ENCODE data around the gene TTLL9.

Gene TTLL9

GRCh38 chr20:31837896-31838397, 32.5 kb upstream of the TTLL9 start:
- no peak for DNase-seq

GRCh38 chr20:31838646-31839292, 31.7 kb upstream of the TTLL9 start:
- no peak for DNase-seq

DNA sequence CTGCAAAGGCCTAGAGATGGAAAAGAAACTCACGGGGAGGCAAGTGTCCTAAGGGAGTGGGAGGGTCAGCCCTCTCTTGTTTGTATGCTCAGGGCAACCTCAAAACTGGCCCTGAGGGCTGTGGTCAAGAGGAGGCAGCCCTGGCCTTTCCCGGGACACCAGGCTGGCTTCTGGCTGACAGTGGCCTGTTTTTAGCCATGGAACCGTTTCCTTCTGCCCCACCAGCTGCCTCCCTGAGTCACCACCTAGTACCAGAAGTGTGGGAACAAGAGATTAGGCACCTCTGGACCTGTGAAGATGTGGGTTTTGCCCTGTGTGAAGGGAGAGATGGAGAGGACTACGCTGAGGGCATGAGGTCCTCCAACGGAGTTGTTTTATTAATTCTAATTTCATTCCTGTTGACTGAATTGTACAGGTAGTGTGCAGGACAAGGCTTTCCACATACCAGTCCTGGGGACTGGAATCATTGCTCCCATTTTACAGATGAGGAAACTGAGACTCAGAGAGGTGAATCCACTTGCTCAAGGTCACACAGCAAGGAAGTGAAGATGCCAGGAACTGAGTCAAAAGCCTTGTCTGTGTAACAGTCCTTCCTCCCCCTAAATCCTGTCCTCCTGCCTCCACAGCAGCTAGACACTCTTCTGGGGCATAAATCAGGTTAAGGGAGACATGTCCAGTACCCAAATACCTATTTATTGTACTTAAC, 30.5 kb upstream of the TTLL9 start:
- DNase-seq, result no peak

- no peak for DNase-seq
These were observed 29.3 kb upstream of the TTLL9 start for GRCh38 chr20:31840906-31841816.

DNA sequence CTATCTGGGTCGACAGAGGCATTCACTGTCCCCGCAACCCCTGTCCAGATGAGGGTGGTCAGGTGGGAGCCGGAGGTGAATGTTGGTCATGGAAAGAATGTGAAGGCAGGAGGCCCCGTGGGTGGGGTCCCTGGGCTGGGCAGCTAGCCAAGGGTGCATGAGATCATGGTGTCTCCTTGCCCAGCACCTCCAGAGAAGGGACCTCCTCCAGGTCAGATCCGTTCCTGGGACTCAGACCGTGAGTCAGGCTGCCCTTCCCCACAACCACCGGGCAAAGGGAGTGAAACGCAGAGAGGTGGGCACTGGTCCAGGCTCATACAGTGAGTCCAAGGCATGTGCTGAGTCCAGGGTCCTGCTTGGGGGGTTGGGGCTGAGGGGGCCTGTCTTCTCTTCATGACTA, 28.5 kb upstream of the TTLL9 start:
- no peak for DNase-seq

DNA sequence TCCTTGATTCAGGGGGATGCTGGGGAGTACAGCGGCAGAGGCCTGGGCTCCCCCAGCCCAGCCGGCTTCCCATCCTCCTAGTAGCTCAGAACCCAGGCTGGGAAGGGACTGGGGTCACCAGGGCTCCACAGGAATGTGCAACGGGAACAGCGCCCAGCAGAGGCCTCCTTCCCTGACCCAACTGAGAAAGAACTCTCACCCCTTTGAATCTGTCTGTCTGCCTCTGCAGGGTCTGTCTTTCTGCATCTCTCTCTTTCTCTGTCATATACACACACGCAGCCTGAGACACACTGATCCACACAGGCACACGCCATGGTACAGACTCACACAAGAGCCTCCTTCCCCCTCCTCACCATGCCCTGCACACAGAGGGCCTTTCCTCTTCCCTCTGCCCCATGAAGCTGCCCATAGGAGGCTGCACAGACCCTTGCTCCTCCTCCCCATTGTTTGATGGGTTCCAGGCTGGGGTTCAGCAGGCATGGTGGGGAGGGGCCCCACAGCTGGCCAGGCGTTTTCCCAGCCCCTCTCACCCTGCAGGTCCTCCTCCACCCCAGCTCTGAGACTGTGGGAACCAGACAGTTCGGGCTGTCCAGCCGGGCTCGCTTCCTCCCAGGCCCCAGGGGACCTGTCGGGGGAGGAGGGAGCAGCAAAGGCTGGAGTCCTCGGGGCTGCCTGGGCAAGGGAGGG, 27.8 kb upstream of the TTLL9 start:
- DNase-seq, result no peak

- DNase-seq, result no peak
These were observed 27.1 kb upstream of the TTLL9 start for GRCh38 chr20:31843288-31843687.

GRCh38 chr20:31843881-31844280, 26.6 kb upstream of the TTLL9 start:
- DNase-seq, result no peak

GRCh38 chr20:31844737-31845299, 25.6 kb upstream of the TTLL9 start:
- DNase-seq, result no peak

GRCh38 chr20:31845300-31845863, 25.1 kb upstream of the TTLL9 start, which contains the start of gene FOXS1:
Gene FOXS1 (minus strand): TSS chr20:31845604. CDS start chr20:31845542, 62 bp downstream.
- no peak for DNase-seq

DNA sequence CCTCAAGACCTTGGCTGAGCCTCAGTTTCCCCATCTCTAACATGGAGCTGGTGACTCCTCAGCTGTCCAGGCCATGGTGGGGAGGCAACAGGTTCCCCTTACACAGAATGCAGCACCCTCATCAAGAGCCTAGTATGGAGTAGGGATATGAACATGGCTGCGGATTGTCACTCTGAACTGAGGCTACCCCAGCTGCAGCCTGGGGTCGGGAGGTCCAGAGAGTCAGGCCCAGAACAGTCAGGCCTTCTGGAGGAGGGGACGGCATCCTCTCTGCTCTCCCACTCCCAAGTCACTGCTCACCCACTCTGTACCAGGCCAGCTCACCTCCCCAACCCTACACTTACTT, 23.7 kb upstream of the TTLL9 start:
- no peak for DNase-seq

DNA sequence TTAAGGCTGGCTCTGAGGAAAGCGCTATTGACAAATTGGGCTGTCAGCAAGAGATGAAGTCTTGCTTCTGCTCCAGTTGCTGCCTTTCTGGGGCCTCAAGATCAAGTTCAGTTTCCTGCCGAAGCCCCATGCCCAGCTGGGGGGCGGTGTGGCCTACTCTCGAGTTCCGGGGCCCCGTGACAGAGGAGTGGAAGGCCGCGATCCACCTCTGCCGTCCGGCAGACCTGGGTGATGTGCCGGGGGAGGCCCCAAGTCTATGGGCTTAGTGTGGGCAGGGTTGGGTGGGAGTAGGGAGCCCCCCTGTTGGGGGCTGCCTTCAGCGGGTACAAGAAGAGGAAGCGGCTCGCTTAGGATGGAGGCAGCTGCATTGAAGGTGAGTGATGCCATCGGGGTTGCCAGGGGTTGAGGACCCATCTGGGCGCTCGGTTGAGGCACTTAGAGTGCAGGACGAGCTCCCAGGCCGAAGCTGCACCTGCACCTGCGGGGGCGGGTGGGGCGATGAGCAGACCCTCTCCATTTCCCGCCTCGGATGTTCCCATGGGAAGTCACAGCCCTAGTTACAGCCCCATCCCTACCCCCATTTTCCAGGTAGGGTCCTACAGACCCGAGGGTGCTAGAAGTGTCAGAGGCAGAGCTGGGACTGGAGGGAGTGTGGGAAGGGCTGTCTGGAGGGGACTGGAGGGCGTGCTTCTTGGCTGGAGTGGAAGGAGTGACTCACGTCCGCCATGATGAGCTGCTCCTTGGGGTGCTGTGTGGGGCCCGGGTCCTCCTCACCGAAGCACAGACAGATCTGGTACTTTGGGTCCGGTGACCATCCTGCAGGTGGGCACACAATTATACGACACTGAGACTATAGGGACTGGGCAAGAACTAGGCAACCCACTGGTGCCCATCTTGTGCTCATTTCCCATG, 22.1 kb upstream of the TTLL9 start:
- DNase-seq, result no peak

DNA sequence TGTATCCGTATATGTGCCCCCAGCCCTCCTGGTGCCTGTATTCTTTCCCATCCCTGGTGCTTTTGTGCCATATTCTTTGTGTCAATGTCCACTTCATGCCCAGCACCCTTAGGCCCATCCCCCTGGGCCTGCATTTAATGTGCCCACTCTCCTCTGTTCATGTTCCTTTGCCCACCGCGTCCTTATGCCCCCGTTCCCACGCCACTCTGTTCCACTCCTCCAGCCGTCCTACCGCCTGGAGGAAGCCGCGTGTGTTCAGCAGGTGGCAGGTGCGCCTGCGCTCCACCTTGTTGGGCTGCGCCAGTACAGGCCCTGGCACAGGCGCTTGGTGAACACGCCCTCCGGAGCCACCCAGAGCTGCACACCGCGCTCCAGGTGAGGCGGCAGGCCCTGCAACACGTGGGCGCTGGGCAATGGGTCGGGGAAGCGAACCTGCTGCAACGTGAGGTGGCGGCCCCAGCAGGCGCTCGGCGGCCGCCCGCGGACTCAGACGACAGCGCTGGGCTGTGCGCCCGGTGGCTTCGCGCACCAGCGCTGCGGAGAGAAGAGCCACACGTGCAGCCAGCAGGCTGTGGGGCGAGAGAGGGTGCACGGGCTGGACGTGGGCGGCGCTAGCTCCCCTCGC, 21.0 kb upstream of the TTLL9 start:
- peak; percentile 7 for DNase-seq

DNA sequence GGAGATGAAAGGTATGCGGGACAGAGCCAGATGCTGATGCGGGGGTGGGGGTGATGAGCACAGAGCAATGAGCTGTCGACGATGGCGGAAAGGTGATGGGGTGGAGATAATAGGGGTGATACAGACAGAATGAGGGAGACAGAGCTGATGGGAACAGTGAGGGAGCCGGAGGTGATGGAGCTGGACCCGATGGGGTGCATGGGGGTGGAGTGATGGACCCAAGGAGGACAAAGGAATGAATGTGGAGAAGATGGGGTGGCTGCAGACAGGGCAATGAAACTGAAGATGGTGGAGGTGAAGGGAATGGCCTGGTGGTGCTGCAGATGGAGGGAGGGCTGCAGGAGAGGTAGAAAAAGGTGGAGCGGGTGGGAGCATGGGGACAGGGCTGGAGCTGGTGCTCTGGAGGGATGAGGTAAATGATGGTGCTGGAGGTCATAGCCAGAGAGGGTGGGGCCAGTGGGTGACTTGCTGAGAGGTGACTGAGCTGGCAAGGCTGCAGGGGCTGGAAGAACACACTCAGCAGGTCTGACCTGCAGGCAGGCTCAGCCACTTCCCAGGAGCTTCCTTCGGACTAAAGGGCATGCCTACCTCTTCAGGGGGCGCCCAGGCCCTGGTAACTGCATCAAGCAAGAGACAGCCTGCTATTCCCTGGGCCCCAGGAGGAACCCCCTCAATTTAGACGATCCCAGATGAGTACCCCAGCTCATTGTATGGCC, 19.0 kb upstream of the TTLL9 start:
- no peak for DNase-seq

DNA sequence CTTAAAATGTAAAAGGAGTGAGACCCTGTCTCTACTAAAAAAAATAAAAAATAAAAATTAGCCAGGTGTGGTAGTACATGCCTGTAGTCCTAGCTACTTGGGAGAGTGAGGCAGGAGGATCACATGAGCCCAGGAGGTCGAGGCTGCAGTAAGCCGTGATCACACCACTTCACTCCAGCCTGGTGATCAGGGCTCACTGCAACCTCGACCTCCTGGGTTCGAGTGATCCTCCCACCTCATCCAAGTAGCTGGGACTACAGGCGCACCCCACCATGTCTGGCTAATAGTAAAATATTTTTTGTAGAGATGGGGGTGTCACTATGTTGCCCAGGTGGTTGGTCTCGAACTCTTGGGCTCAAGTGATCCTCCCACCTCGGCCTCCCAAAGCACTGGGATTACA, 17.0 kb upstream of the TTLL9 start:
- DNase-seq, result no peak

DNA sequence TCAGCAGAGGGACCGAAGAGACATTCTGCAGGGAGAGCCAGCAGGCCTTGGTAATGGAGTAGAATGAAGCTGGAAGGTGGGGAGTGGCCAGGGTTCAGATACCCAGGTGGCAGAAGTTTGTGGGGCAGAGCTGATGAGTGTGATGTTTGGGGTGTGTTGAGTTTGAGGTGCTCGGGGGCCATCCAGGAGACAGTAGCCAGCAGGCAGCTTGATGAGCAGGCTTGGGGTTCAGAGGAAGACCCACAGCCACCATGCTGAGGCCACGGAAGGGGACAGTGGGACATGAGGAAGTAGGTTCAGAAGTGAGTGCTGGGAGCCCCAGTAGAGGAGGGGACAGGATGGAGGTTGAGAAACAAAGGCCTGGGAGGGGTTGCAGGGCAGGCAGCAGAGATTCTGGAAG, 13.9 kb upstream of the TTLL9 start:
- no peak for DNase-seq

DNA sequence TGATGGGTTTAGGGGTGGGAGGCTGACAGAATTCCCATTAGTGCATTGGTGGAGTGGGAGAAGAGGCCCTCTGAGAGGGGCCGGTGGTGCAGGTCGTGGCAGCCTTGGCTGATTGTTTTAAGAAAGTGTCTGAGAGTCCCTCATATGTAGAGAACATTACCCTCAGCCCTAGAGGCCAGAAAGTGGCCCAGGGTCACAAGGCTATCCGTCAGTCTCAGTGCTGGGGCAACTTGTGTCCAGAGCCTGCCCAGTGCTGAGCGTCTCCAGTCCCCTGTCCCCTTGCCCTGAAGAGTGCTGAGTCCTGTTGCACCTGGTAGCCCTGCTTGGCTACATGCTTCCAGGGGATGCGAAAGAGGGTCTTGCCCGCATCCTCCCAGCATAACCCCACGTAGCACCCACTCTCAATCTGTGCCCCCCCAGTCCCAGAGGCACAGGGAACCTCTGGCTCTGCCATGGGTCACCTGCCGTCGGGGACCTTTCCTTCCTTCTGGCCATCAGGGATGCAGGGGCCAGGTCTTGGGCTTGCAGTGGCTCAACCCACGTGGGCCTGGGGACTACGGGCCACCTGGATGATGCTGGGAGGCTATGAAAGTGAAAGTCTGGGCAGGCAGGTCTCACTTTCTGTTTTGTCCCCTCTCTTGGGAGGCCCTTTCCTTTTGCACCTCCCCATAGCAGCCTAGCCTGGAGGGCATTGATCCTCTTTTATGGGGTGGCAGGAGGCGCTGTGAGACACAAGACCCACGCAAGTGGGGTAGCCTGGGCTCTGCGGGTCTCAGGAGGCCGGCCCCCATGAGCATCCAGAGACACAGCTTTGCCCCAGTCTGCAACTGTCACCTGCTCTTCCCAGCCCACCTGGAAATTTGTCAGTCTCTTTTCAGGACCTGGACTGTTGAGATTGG, 12.3 kb upstream of the TTLL9 start:
- no peak for DNase-seq

DNA sequence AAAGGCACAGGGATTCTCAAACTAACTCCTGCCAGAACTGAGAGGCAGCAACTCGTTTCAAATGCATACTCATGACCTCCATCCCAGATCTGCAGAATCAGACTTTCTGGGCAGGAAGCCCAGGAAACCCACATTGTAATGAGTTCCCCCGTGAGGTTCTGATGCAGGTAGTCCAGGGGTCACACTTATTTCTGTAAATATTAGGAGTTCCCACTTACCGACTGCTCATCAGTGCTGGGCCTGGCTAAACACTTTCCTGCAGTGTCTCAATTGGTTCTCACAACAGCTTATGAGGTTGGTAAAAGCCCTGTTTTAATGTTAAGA, 11.7 kb upstream of the TTLL9 start:
- DNase-seq, result no peak
